ENCODE measurements around the gene MVK.

The MVK gene

GRCh38 chr12:109611223-109611622, 37.6 kb downstream of the MVK start:
- no peak for DNase-seq

- DNase-seq = no peak
Observed at GRCh38 chr12:109612003-109612402, 38.4 kb downstream of the MVK start.

GRCh38 chr12:109612975-109613502, 39.4 kb downstream of the MVK start:
- DNase-seq = peak; percentile 73

- no peak for DNase-seq
Observed at GRCh38 chr12:109613649-109614455, 40.3 kb downstream of the MVK start.

DNA sequence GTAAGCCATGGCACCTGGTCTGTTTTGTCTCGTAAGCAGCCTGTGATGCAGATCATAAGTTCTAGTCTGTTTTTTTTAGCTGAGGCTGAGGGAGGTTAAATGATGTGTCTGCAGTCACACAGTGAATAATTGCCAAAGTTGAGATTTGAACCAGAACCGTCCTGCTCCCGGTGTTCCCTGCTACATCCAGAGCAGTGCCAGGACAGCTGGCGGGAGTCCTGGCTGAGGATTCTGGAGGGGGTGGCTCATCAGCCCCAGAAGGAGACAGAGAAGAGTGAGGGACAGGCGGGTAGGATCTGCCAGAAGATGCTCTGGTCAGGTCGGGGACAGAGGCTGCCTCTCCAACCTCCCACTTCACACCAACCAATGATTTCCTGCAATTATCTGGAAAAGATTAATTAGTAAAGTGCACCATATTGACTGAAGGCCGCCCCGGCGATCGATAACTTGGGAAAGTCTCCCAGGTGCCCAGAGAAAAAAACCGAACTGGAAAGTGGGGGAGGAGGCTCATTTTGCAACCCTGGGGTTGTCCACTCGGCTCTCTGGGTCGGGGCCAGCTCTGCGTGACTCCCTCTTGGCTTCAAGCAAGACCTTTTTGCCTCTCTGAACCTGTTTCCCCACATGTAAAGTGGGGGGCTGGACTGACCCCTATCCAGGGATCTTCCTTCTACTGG, 42.1 kb downstream of the MVK start:
- no peak for DNase-seq

- DNase-seq = no peak
Observed at GRCh38 chr12:109617491-109617890, 43.9 kb downstream of the MVK start.

DNA sequence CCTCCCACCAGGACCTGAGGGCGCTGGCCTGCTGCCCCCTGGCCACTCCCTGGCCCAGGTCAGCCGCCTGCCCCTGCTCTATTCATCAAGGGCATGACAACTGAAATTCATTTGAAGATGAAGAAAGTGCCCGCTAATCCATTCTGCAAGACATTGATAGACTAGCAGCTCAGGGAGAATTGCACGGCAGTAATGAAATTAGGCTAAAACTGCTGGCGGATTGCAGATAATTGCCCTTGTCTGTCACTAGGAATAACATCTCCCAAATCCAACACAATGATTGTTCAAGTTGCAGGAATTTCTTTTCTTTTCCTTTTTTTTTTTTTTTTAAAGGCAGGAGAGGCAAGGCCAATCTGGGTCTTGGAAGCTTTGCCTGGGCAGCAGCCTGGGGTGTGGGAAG, 44.5 kb downstream of the MVK start:
- DNase-seq = no peak

GRCh38 chr12:109619002-109619604, 45.5 kb downstream of the MVK start:
- DNase-seq = no peak

GRCh38 chr12:109621211-109621694, 47.7 kb downstream of the MVK start:
- no peak for DNase-seq

DNA sequence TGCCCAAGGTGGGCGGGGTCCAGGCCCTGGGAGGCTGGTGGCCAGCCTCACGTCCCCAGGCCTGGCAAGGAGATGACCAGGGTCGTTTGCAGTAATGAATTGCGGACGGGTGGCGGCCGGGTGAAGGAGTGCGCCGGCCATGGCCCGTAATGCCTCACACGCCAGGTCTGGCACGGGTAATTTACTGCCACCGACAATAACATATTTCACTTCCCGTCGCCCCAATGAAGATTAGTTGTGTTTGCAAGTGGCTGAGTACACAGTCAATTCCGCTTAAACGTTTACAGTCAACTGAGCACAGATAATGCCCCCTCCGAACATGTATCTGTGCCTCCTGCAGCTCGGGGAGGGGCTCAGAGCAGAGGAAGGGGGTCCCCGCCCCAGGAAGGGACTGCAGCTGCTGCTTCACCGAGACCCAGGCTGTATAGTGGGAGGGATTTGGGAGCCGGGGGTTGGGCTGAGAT, 48.3 kb downstream of the MVK start:
- DNase-seq = no peak

- DNase-seq = no peak
Observed at GRCh38 chr12:109624467-109624866, 50.9 kb downstream of the MVK start.

DNA sequence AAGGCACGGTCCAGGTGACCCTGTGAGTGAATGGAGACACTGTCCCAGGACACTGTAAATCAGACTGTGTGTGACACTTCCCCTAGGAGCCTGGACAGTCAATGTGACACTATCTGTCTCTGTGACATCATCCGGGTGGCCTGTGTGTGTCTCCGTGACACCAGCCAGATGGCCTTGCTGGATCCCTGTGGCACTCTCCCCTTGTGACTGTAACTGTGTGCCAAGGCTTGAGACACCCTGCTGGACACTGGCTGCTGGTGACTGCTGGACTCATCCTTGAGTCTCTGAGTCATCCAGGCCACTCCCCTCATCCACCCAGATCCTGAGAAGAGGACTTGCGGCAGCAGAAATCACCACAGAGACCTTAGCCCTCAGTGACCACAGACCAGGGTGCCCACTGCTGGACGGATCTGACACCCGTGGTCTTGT, 51.6 kb downstream of the MVK start:
- DNase-seq = peak; percentile 86

DNA sequence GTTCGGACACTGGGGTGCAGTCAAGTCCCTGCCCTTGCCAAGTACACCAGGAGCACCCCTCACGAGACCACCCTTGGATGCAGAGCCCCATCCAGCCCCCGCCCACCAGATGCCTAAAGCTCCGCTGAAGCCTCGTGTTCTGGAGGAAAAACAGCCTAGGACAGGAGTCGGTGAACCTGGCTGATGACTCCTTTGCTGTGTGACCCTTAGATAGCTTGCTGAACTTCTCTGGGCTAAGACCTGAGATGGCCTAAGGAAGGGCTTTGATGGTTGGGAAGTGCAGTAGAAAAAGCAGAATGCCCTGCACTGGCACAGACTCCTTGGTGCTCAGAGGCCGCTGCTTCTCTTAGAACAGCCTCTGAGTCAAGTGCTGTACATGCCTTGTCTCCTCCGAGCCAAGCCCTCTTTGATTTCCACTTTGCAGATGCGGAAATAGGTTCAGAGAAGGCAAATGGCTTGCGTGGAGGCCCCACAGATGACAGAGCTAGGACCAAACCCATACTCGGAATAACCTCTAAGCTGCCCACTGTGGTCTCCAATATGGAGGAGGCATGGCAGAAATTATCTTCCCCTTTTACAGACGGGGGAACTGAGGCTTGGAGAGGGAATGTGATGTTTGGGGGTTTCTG, 52.3 kb downstream of the MVK start:
- no peak for DNase-seq

DNA sequence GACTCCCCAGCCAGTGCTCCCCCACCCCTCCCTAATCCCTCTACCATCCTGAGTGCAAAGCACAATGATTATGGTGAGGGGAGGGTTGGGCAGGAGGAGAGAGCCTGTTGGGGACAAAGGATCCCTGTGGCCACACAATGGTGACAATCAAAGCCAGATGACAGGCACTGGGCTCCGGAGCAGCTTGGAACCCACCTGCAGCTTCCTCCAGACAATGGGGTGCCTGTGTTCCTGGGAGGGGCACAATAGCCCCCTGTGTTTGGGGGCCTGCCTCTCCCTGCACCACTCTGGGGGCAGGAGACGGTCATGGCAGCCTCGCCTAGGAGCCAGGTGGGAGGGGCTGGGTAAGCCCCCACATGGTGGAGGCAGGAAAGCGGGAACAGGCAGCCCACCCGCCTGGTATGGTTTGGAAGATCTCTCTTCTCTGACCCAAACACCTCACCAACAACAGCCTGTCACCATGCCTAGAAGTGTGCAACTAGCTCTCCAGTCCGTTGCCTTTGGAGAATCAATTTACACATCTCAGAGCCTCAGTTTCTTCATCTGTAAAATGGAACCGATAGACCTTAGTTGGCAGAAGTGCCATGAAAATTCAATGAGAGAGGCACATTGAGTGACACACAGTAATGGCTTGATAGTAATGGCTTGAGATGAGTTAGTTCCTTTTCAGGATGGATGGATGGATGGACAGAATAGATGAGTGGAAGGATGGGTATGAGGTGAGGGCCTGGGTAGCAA, 53.0 kb downstream of the MVK start:
- no peak for DNase-seq

- DNase-seq = no peak
Observed at GRCh38 chr12:109627633-109628032, 54.0 kb downstream of the MVK start.

GRCh38 chr12:109630107-109630506, 56.5 kb downstream of the MVK start:
- DNase-seq = no peak

- no peak for DNase-seq
Observed at GRCh38 chr12:109630815-109631214, 57.2 kb downstream of the MVK start.

DNA sequence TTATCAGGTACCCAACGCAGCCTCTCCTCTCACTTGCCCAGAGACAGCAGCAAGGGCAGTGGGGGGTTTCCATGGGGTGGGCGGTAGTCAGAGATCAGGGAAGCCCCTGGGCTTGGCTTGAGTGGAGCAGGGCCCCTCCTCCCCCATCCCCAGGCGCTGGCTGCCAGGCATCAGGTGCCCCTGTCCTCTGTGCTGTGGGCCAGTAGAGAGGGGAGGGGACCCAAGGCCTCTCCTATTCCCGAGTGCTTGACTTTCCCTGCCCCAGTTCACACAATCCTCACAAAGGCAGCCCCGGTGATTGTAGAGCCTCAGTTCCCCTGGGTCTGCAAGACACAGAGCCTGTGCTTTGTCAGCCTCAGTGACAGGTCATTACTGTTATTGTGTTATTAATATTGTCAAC, 57.7 kb downstream of the MVK start:
- no peak for DNase-seq

DNA sequence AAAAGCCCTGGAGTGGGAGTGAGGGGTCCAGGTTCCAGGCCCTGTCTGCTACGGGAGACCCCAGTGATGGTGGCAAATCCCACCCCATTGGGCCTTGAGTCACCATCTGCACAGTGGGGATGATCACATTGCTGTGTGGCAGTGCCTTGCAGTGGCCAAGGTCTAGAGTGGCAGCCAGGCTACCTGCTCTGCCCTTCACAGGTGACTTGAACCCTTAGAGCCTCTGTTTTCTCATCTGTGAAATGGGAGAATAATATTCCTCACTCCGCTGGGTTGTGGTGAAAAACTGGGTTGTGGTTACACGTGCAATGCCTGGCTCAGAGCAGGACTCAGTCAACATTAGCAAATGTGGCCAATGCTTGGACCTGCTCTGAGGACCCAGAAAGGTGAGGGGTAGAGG, 58.2 kb downstream of the MVK start:
- DNase-seq = no peak

DNA sequence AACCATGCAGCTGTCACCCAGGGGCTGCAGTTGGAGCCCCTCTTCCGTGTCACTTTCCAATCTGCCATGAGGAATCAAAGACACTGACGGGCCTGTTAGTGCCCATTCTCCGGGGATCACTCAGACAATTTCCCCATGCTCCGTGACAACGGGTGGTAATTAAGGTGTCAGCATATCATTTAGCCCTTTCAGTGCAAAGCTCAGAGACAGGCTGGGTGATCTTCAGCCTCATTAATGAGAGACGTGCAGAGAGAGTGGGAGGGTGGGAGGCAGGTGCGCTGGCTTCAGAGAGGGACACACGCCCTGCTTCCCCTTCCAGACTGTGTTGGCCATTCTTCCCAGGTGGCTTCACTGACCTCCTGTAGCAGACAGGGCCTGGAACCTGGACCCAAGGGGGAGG, 58.7 kb downstream of the MVK start:
- no peak for DNase-seq

GRCh38 chr12:109635717-109636116, 62.1 kb downstream of the MVK start:
- DNase-seq = no peak

DNA sequence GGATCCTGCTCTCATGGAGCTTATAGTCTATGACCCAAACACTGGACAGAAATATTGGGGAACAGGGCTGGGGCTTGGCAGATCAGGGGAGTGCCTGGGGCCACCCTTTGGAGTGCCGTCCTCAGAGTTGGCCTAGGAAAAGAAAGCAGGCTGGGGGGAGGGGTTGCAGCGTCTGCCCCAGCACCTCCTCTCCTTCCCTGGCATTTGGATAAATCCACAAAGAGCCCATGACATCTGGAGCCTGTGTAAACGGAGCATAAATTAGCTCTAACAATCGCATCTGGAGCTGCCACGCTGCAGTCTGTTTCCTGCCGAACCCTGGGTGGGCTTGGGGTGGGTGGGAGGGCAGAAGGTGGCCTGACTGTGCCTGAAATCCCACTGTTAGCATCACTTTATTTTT, 63.8 kb downstream of the MVK start:
- no peak for DNase-seq

Measured in islet precursor cell (in vitro differentiated cells).